ENCODE results near the gene PKP1.
A peak's percentile ranks its signal among the peaks of the same experiment; 100 is the strongest.

The PKP1 gene

GRCh38 chr1:201309416-201309815 lies 26.1 kb downstream of the PKP1 start:
- DNase-seq: peak; percentile 66

DNA sequence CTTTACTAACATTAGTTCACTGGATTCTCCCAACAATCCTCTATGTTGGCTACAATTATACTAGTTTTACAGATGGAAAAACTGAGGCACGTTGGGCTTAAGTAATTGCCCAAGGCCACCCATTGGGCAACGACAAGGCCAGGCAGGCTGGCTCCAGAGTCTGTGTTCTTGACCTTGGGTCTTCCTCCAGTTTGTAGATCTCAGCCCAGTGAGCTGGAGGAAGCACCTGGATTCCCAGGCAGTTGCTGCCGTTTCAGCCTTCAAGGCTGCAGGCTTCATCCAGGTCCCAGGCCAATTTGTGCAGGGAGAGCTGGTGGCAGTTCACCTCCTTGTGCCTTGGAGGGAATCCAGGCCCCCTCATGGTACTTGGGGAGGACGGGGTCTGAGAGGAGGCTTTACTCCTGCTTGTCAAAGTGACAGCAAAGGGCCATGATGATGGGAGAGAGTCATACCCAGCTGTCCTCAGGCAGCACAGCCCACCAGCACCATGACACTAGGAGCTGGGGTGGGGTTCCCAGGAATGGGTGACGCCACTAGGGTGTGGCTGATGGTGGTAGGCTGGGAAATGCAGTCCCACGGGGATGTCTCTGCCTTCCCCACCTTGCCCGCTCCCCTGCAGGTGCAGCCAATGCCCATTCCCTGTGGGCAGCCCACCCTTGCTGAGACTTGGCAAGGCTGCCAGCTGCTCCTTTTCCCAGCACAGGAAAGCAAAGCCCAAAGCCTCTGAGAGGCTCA lies 27.1 kb downstream of the PKP1 start:
- DNase-seq: no peak

- DNase-seq: peak; percentile 21
Observed at GRCh38 chr1:201310986-201311355, 27.7 kb downstream of the PKP1 start.

DNA sequence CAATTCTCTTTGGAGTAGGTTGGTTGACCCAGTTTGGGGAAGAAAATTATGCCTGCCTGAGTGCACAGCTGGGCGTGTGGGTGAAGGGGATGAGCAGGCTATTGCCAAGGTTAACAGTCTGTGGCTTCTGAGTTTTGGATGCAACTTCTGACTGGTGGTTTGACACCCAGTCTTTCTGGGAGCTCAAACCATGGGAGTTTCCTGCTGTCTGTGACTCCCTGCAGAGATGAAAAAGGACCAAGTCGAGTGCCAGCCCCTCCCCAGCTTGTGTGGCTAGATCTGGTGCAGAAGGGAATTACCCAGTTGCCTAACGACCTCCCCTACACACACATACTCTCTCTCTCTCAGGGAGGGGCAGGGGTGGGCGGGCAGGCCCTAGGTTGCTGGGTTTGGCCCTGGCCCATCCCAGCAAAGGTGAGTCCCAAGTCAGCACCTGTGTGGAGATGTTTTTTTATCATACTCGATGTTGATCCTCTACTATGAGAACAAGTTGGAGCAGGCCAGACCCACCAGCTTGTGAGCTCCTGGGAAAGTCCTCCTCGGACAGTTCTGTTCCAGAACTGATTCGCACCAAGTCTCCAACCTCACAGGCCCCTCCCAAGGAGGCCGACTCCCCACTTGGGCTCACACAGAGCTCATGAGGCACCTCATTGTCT lies 28.2 kb downstream of the PKP1 start:
- no peak for DNase-seq

DNA sequence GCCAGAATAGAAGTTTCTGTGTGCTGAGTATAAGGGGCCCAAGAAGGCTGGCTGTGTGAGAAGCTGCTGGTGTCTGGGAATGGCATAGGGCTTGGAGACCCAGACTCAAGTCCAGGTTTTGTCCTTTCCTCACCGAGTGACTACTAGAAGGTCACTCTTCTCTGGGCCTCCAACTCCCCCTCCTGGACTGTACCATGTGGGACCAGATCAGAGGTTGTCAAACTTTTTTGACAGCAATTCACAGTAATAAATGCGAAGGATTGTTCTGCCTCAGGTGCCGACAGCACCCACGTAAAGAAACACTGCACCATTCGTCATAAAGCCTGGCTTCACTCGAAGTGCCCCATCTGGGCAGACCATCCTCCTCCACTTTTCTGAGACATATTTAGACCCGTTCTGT lies 29.0 kb downstream of the PKP1 start:
- DNase-seq: no peak

DNA sequence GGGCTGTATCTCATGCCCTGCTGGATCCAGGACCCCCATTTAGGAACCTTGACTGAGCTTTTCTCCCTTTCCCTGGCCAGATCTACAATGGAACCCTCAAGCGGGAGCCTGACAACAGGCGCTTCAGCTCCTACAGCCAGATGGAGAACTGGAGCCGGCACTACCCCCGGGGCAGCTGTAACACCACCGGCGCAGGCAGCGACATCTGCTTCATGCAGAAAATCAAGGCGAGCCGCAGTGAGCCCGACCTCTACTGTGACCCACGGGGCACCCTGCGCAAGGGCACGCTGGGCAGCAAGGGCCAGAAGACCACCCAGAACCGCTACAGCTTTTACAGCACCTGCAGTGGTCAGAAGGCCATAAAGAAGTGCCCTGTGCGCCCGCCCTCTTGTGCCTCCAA lies 29.8 kb downstream of the PKP1 start:
- no peak for DNase-seq

- no peak for DNase-seq
Observed at GRCh38 chr1:201316556-201316955, 33.2 kb downstream of the PKP1 start.

DNA sequence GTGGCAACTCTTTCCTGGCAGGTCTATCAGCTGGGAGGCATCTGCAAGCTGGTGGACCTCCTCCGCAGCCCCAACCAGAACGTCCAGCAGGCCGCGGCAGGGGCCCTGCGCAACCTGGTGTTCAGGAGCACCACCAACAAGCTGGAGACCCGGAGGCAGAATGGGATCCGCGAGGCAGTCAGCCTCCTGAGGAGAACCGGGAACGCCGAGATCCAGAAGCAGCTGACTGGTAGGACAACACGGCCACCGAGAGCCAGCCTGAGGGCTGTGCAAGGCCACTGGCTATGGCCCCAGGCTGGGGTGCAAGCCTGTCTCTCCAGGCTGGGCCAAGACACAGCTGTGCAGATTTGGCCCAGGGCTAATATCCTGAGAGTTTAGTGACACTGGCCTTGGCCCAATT lies 34.2 kb downstream of the PKP1 start:
- no peak for DNase-seq

DNA sequence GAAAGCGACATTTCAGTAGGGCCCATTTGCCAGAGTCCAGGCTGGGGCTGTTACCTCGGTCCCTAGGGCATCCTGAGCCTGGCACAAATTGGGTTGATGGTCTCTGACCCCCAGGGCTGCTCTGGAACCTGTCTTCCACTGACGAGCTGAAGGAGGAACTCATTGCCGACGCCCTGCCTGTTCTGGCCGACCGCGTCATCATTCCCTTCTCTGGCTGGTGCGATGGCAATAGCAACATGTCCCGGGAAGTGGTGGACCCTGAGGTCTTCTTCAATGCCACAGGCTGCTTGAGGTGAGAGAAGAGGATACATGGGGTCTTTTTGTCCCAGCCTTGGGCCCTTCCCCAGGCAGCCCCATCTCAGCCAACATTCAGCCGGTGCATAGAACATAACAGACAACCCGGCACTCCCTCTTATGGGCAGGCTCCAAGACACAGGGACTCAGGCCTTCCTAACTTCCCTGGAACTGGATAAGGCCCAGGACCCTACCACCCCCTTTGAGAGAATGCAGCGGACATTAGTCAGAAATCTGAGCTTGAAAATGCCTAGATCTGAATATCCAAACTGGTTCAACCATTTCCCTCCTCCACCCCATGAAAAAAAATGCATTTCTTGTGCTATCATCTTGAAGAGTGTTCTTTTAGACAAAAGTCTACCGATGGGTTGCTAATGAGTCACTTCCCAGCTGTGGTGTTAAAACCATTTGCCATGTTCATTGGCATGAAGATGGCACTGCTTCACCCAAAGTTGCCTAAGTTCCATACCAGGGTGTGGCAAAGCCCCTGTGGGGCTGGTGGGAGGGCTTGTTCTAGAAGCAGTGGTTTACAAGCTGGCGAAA lies 35.4 kb downstream of the PKP1 start:
- DNase-seq: no peak

GRCh38 chr1:201319631-201320030 lies 36.3 kb downstream of the PKP1 start:
- no peak for DNase-seq

DNA sequence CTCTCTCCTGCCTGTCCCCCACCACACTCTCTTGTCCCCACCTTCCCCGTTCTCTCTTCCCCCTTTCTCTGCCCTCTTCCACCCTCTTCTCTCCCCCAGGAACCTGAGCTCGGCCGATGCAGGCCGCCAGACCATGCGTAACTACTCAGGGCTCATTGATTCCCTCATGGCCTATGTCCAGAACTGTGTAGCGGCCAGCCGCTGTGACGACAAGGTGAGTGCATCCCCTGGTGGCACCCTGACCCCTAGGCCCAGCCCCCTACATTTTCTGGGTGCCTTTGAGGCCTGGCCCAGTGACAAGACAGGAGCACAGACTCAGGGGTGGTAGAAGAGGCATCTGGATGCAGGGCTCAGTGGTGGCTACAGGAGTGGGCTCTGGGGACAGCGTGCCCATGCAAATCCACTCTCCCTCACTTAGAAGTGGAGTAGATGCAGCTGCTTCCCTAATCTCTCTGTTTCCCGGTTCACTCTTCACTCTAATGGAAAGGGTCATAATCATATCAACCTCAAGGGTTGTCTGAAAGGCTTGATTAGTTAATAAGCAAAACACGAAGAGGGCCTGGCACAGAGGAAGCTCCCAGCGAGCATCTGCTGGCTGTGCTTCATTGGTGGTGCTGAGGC lies 37.0 kb downstream of the PKP1 start:
- DNase-seq: no peak

DNA sequence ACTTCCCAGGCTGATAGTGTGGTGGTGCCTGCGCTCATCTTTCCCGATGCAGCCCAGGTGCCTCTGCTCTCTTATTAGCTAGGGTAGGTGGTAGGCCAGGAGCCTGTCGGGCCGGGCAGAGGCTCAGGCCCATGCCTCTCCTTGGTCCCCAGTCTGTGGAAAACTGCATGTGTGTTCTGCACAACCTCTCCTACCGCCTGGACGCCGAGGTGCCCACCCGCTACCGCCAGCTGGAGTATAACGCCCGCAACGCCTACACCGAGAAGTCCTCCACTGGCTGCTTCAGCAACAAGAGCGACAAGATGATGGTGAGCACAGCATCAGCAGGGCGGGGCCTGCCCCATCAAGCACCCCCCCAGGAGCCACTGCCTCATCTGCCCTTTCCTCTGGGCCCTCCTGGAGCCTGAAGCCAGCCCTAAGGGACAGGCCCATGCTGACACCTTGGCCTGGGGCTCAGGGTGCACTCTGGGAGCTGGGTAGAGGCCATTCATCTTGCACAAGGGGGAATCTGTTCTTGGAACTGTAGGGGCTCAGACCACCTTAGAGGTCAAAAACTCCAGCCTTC lies 38.6 kb downstream of the PKP1 start:
- DNase-seq: no peak

GRCh38 chr1:201322653-201323510 lies 39.6 kb downstream of the PKP1 start:
- DNase-seq: no peak

DNA sequence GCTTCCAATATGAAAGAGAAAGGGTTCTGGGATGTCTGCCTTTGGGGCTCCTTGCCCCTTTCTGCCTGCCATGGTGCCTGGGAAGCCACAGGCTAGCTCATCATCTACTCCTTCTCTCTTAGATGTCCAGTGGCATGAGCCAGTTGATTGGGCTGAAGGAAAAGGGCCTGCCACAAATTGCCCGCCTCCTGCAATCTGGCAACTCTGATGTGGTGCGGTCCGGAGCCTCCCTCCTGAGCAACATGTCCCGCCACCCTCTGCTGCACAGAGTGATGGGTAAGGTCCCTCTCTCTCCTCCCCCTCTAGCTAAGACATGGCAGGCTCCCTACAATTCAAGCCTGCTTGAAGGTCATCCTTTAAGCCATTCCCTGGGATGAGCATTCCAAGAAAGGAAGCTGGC lies 41.0 kb downstream of the PKP1 start:
- no peak for DNase-seq

DNA sequence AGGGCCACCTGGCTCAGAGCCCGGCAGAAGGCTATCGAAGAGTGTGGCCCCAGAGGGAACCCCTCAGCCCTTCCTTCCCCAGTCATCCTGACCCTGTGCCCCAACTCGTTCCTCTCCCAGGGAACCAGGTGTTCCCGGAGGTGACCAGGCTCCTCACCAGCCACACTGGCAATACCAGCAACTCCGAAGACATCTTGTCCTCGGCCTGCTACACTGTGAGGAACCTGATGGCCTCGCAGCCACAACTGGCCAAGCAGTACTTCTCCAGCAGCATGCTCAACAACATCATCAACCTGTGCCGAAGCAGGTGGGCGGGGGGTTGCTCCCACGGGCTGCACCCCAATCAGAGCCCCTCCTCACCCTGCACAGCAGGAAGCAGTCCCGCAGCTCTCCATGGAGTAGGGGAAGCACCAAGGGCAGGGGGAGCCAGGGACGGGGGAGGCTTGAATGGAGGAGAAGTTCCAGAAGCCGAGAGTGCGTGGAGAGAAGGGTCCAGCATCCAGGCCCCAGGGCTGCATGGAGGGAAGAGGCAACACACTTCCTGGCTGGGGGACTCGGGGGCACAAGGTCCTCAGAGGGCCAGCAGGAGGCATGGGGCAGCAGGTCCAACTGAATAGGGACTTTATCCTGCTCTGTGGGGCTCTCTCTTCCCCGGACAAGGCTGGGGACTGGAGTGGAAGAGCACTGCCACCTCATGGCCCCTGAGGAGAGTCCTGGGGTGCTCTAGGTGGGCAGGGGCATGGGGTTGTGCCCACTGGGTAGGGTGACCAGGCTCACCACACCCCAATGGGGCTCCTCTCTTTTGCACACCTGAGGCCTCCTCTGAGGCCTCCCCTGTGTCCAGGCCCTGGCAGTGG lies 41.7 kb downstream of the PKP1 start:
- DNase-seq: no peak

DNA sequence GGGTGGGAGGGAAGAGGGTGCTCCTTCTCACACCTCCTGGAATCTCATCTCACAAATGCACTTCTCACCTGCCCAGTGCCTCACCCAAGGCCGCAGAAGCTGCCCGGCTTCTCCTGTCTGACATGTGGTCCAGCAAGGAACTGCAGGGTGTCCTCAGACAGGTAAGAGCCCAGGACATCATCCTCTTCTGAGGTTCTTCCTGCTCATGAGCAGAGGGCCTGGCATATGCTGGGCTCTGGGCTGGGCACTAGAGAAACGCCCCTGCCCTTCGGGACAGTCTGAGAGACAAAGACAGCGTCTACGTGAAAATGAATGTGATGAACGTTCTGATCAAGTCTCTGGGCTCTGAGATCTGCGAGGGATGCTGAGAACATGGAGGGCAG lies 42.4 kb downstream of the PKP1 start:
- no peak for DNase-seq

DNA sequence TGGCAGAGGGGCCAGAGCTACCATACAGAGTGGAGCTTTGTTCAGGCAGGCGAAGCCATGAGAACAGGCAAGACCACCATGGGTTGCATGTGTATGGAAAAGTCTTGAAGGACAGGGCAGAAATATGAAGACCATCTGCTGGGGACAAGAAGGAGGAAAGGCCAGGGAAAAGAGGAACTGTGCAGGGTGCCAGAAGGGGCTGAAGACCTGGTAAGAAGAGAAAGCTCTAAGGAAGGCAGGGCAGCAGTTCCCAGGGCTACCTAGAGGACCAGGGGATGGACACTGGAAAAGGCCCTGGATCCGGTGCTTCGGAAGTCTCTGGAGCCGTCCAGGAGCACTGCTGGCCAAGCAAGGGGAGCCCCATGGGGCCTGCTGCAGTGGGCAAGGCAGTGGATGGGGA lies 43.4 kb downstream of the PKP1 start:
- no peak for DNase-seq

DNA sequence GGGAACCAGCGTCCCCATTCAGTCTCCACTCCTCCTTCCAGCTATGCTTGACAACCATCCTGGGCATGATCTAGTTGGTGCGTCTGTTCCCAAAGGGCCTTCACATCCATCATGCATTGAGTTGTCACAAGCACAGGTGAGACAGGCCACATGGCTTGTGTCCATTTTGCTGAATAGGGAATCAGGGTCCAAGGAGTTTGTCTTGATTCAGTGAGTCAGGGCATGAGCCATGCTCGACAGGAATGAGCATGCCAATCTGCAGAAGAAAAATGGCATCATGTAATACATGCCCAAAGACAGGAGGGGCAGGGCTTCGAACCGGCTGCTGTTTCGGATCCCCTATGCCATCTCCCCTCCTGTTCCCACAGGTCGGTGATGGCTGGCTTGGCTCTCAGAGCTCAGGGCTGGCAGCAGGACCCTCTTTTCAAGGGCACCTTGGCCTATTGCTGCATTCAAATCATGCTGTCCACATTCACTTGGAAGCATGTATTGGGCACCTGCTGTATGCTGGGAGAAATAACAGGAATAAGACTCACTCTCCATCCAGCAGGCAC lies 44.5 kb downstream of the PKP1 start:
- DNase-seq: no peak

GRCh38 chr1:201328576-201328975 lies 45.3 kb downstream of the PKP1 start:
- no peak for DNase-seq

- DNase-seq: peak; percentile 40
Observed at GRCh38 chr1:201329286-201329685, 46.0 kb downstream of the PKP1 start.

GRCh38 chr1:201329801-201330200 lies 46.5 kb downstream of the PKP1 start:
- DNase-seq: no peak
